Measurements from ENCODE around the gene TSPYL1.

TSPYL1 gene

DNA sequence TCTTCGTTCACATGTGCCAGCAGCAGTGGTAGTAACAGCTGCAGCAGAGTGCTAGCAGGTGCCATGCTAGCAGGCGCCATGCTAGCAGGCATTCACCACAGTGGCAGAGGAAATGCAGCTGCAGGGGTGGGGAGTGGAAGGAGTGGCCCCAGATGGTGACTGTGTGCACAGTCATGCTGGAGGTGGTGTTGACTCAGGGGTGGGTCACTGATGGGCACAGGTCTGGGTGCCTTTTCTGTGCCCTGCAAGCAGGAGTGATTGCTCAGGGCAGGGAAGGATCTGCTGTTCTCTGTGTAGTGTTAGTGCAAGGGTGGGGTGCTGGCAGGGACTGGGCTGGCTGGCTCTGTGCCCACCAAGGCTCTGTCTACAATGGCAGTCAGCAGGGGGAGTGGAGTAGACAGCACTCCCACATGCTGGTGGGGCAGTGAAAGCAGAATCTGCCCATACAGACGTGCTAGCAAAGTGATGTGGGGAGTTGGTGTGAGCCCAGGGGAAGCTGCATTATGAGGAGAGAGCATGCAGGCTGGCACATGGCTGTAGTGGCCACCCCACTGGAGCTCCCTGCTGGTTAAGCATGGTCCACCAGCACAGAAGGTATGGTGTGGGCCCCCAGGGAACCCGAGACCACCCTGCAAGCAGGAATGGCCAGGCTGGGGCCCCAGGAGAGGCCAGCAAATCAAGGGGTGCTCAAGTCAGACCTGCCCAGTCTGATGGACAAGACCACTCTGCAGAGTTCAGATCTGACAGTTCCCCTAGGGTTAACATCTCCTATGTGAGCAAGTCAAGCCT, 14.5 kb downstream of the TSPYL1 start:
- DNase-seq (ENCODE audit: extremely low read depth, insufficient read length): no peak

GRCh38 chr6:116263353-116263752, 16.4 kb downstream of the TSPYL1 start:
- Histone ChIP-seq H3K27me3 (replicated peaks; ENCODE audit: control insufficient read depth, insufficient read depth, low read length) (no peaks in the 10 kb centered on the region), H3K4me3 (replicated peaks; ENCODE audit: low read depth, low read length) (no peak overlapping the region), H3K36me3 (ENCODE audit: control insufficient read depth, insufficient read depth, low read length) (peaks cover 9% of the 10 kb centered on the region)
- TF ChIP-seq, protein P1, sequence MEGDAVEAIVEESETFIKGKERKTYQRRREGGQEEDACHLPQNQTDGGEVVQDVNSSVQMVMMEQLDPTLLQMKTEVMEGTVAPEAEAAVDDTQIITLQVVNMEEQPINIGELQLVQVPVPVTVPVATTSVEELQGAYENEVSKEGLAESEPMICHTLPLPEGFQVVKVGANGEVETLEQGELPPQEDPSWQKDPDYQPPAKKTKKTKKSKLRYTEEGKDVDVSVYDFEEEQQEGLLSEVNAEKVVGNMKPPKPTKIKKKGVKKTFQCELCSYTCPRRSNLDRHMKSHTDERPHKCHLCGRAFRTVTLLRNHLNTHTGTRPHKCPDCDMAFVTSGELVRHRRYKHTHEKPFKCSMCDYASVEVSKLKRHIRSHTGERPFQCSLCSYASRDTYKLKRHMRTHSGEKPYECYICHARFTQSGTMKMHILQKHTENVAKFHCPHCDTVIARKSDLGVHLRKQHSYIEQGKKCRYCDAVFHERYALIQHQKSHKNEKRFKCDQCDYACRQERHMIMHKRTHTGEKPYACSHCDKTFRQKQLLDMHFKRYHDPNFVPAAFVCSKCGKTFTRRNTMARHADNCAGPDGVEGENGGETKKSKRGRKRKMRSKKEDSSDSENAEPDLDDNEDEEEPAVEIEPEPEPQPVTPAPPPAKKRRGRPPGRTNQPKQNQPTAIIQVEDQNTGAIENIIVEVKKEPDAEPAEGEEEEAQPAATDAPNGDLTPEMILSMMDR (IDR thresholded peaks at IDR 0.05; ENCODE audit: insufficient read depth, low read length, poor library complexity, severe bottlenecking): no peak
- no peak for DNase-seq (ENCODE audit: extremely low read depth, insufficient read length)

More for the DNA sequence above, 14.5 kb downstream of the TSPYL1 start:
- TF ChIP-seq, protein P1 (IDR thresholded peaks at IDR 0.05; ENCODE audit: insufficient read depth, low read length, poor library complexity, severe bottlenecking): no peak
- no peak overlapping the region for H3K4me3 ChIP-seq (replicated peaks; ENCODE audit: low read depth, low read length)
- H3K36me3 ChIP-seq (ENCODE audit: control insufficient read depth, insufficient read depth, low read length): peaks cover 9% of the 10 kb centered on the region
- no peaks in the 10 kb centered on the region for H3K27me3 ChIP-seq (replicated peaks; ENCODE audit: control insufficient read depth, insufficient read depth, low read length)

DNA sequence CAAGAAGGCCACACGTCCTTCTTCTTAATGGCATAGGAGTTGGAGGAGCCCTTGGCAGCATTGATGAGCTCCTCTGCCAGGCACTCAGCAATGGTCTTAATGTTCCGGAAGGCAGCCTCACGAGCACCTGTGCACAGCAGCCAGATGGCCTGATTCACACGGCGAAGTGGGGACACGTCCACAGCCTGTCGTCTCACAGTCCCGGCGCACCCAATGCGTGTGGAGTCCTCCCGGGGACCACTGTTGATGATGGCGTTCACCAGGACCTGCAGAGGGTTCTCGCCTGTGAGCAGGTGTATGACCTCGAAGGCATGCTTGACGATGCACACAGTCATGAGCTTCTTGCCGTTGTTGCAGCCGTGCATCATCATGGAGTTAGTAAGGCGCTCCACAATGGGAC, 21.2 kb downstream of the TSPYL1 start:
- Histone ChIP-seq H3K36me3 (ENCODE audit: control insufficient read depth, insufficient read depth, low read length) (no peaks in the 10 kb centered on the region; the same call in 1 of the 2 replicates), H3K27me3 (replicated peaks; ENCODE audit: control insufficient read depth, insufficient read depth, low read length) (no peaks in the 10 kb centered on the region), H3K4me3 (replicated peaks; ENCODE audit: low read depth, low read length) (no peak overlapping the region)
- no peak for DNase-seq (ENCODE audit: extremely low read depth, insufficient read length)
- TF ChIP-seq, protein P1 (IDR thresholded peaks at IDR 0.05; ENCODE audit: insufficient read depth, low read length, poor library complexity, severe bottlenecking): no peak

- H3K36me3 ChIP-seq (ENCODE audit: control insufficient read depth, insufficient read depth, low read length): no peaks in the 10 kb centered on the region; the same call in 1 of the 2 replicates
- DNase-seq (ENCODE audit: extremely low read depth, insufficient read length): no peak
- TF ChIP-seq, protein P1 (IDR thresholded peaks at IDR 0.05; ENCODE audit: insufficient read depth, low read length, poor library complexity, severe bottlenecking): no peak
- no peaks in the 10 kb centered on the region for H3K27me3 ChIP-seq (replicated peaks; ENCODE audit: control insufficient read depth, insufficient read depth, low read length)
- no peak overlapping the region for H3K4me3 ChIP-seq (replicated peaks; ENCODE audit: low read depth, low read length)
These were observed 23.0 kb downstream of the TSPYL1 start for GRCh38 chr6:116256694-116257093.

DNA sequence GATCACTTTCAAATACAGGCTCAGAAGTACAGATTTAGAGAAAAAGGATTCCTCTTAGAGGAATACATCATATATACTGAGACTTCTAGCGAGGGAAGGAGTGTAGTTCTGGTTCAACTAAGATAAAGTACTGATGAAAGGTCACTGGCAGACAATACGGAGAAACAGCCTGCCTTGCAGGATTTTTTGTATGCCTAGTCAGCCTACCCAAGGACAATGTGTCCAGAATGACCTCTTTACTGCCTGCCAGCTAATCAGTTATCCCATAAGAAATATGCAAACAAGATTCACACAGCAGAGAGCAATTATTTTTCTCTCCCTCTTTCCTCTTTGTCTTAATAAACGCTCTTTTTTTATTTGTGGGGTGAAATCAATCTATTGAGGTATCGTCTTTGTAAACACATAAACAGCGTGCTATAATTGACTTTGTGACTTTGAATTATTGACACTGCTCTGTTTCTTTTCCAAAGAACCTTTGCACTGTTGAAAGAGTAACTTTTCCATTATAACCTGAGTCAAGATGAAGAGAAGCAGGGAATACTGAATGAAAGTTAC, 24.4 kb downstream of the TSPYL1 start:
- no peaks in the 10 kb centered on the region for H3K27me3 ChIP-seq (replicated peaks; ENCODE audit: control insufficient read depth, insufficient read depth, low read length)
- no peaks in the 10 kb centered on the region; the same call in none of the 2 replicates for H3K36me3 ChIP-seq (ENCODE audit: control insufficient read depth, insufficient read depth, low read length)
- H3K4me3 ChIP-seq (replicated peaks; ENCODE audit: low read depth, low read length): no peak overlapping the region
- DNase-seq (ENCODE audit: extremely low read depth, insufficient read length): no peak
- TF ChIP-seq, protein P1 (IDR thresholded peaks at IDR 0.05; ENCODE audit: insufficient read depth, low read length, poor library complexity, severe bottlenecking): no peak
